COLO829 (cell line): Measurements from ENCODE around the gene EIF2B2.
"Not testable (repeated sequence)": the region's sequence is repeated elsewhere in the genome, so short reads cannot be mapped to it uniquely, and the experiment has no call there.

ENCODE experiments used
- DNase-seq: peaks from one replicate; pipeline ENCODE4 v3.0.0; 2012; ENCODE audit warnings: low spot score

EIF2B2 gene

GRCh38 chr14:74995781-74996180 is 6.9 kb upstream of the EIF2B2 start:
- not testable (repeated sequence) for DNase-seq

DNA sequence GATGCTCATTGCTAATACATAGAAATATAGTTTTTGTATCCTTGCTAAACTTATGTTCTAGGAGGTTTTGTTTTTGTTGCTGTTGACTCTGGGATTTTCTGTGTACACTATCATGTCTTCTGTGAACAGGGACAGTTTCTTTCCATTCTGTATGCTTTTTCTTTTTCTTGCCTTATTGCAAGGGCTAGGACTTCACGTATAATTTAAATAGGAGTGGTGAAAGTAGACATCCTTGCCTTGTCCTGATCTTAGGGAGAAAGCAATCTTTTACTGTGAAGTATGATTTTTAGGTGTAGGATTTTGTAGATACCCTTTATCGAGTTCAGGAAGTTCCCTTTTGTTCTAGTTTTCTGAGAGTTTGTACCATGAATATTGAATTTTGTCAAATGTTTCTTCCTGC is 1.5 kb upstream of the EIF2B2 start:
- DNase-seq, result no peak

GRCh38 chr14:75001899-75002298 is 822 bp upstream of the EIF2B2 start:
- DNase-seq, result no peak

GRCh38 chr14:75003250-75004027 is 718 bp downstream of the EIF2B2 start:
- no peak for DNase-seq

DNA sequence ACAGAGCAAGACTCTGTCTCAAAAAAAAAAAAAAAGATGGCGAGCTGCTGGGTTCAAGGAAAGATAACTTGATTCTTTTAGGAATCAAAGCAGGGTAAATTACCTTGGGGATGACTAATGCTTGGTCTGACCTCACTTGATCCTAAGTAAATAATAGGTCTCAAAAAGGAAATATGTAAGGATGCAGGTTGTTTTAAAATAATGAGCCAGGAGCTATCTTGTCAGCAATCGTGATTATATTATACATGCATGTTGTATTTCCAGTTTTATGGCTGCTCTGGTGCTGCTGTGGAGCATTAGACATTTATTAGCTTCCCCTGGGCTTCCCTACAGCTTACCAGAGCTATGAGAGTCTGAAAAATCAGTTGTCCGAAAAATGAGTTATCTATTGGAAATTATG is 2.6 kb downstream of the EIF2B2 start:
- DNase-seq, result no peak

GRCh38 chr14:75009176-75009575 is 6.5 kb downstream of the EIF2B2 start:
- DNase-seq, result no peak

GRCh38 chr14:75010472-75011093 is 7.9 kb downstream of the EIF2B2 start:
- DNase-seq, result no peak

- peak; percentile 68 for DNase-seq
Observed at GRCh38 chr14:75011356-75011994, 8.8 kb downstream of the EIF2B2 start.

DNA sequence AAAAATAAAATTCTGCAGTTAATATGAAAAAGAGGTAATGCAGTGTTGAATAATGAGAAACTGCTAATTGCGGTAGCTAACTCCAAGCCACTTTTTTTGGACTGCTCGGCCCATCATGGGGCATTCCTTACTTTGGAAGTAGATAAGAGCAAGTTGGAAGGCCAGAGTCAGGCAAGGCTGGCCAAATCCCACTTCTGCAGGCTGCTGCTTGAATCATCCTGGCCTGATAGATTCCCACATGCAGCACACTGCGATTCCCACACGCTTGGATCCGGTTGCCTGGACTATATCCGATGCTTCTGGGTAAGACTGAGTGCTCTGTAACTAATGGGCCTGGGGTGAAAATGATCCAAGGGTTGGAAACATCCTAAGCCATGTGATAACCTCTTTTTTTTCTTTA is 10.6 kb downstream of the EIF2B2 start:
- DNase-seq, result no peak

DNA sequence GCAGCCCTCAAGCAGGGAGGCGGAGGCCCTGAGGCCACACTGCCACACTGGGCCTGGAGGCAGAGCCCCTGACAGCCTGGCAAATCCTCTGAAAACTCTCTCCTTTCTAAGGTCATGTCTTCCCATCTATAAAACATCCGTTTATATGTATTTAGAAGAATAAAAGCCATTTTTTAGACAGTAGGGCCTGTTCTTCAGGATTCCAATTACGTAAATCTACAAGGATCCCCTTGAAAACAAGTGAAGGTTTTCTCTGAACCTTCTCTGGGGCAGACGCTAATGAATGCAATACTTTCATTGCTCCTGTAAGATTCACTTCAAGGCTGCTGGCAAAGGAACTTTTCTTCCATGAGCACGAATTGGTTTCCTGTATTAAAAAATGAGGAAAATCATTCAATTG is 12.8 kb downstream of the EIF2B2 start:
- peak; percentile 72 for DNase-seq

DNA sequence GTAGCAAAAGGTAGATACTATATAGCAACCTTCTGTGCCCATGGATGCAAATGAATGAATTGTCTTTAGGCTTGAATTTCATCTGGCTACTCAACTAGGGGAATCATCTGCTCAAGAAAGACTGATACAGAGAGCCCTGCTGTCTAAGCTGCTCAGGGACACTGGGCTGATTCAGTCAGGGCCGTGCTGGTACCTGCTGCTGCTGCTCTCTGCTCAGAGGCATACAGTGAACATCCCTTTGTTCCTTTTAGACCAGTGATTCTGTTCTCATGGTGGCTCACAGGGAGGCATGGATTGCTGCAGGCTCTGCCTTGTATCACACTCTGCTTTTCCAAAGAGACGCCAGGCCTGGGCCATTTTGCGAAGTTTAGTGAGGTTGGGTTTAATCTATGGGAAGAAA is 14.1 kb downstream of the EIF2B2 start:
- no peak for DNase-seq

DNA sequence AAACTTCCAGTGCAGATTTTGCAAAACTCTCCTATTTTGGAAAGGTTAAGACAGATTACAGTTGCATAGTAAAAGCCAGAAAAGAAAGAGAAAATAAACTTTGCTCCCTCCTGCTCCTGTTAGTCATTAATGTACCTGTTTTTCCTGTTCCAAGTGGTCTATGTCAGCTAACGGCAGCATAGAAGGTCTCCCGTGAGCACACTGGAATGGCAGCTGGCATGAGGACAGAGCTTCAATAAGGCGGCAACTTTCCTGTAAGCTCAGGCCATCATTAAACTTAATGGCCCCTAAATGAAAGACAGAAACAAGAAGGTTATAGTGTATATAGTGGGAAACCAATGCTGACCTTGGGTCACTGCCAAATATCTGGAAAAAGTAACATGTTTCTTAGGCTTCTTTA is 16.0 kb downstream of the EIF2B2 start:
- DNase-seq, result no peak

- DNase-seq, result no peak
Observed at GRCh38 chr14:75022655-75023054, 19.9 kb downstream of the EIF2B2 start.

DNA sequence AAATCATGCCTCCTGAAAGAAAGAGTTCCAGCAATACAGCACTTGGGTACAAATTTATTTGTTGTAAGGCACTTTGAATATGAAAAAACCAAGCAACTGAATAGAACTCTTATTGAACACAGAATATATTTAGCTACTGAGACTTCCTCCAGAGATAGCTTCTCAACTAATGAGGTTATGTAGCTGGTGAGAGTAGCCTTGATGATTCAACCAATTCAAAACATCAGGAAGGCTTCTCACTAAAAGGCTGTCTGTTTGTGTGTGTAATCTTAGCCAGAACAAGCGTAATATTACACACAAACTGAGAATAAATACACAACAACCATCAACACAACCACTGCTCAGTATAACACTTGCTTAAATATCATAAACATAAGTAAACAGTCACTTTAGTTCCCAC is 20.4 kb downstream of the EIF2B2 start:
- DNase-seq, result peak; percentile 45

DNA sequence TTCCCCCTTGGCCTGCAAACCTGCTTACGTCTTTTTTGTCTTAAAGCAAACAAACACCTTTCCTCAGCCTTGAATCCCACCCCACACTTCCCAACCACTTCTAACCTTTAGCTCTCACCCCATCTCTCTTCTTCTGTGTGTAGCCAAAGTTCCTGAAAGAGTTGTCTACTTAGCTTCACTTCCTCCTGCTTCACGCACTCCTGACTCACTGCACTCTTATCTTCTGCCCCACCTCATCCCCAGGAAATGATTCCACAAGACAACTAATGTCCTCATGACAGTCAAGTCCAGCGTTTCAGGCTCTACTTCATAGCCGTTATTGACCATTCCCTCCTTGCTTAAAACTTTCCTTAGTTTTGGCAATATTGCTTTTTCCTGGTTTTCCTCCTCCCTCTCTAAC is 22.4 kb downstream of the EIF2B2 start:
- DNase-seq, result no peak

GRCh38 chr14:75025876-75026275 is 23.2 kb downstream of the EIF2B2 start:
- no peak for DNase-seq

GRCh38 chr14:75030147-75030546 is 27.4 kb downstream of the EIF2B2 start:
- no peak for DNase-seq

GRCh38 chr14:75032939-75033338 is 30.2 kb downstream of the EIF2B2 start:
- no peak for DNase-seq

GRCh38 chr14:75040507-75040906 is 37.8 kb downstream of the EIF2B2 start:
- DNase-seq, result no peak

DNA sequence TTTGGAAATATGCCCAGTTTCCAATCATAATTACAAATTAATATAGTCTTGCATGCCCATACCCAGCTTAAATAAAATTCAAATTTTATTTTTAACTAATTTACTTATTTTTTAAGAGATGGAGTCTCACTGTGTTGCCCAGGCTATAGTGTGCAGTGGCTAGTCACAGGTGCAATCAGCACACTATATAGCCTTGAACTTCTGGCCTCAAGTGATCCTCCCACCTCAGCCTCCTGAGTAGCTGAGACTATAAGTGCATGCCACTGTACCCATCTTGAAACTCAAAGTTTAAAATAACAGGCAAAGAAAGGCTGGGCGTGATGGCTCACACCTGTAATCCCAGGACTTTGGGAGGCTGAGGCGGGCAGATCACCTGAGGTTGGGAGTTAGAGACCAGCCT is 38.2 kb downstream of the EIF2B2 start:
- no peak for DNase-seq

DNA sequence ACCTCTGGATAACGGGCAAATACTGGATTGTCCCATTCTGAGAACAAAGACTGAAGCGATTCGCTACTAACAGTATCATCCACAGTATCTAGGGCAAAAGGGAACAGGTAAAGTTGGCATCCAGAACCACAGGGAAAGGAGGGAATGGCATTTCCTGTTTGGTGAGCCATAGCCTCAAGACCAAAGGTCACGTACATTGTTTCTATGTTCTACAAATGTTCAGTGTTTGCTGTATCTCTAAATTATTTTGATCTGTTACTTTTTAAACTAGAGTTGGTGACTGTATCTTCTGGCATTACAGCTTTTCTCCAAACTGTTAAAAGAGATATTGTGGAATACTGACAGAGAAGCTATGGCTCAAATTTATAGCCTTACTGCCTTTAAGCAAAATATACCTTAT is 38.9 kb downstream of the EIF2B2 start:
- no peak for DNase-seq

DNA sequence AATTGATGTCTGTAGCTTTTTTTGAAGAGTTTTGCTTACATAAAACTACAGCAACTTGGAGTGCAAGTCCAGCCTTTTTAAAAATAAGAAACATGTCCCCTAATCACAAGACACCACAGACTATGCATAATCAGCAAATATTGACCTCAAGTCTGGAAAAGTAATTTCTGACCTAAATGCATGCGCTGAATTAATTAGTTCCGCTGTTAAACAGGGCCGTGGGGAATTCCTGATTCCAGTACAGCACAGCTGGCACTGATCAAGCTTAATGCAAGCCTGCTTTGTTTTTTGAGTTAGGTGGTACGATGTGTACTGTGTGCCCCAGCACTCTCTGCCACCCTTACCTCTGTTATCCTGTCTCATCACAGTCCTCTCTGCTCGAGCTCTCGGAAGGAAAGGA is 39.3 kb downstream of the EIF2B2 start:
- DNase-seq, result peak; percentile 63

- DNase-seq, result peak; percentile 58
Observed at GRCh38 chr14:75044322-75044721, 41.6 kb downstream of the EIF2B2 start.
